ENCODE results near the gene TNC. TPM values are rescaled to one million over a fixed set of nuclear protein-coding genes. Genes with fewer than 3 reads are reported as not detected.

Gene TNC
- total RNA-seq, 4 donors from 2014 or later: 8.5 to 75.1 (median 45.4) TPM

- no peak overlapping the region for H3K4me3 ChIP-seq
- no peak for DNase-seq
- H3K36me3 ChIP-seq: no peaks in the 10 kb centered on the region
- peak overlapping the region in 1 of 4 donors; percentile 8 for H3K27ac ChIP-seq
- no peaks in the 10 kb centered on the region for H3K4me1 ChIP-seq
- 52 to 54% methylated on average over 3 of the region's 3 CpGs for WGBS, 2 donors
- H3K9me3 ChIP-seq: no peaks in the 10 kb centered on the region
- intact Hi-C loops (cut with DNase I): loop anchor here (5.0 kb wide), 3 partner anchors 104 to 329 kb away; partner anchors contain the start of gene TEX48
- no peak for TF ChIP-seq POLR2A (IDR thresholded peaks at IDR 0.05)
- TF ChIP-seq CTCF (IDR thresholded peaks at IDR 0.05): no peak
- no peaks in the 10 kb centered on the region for H3K27me3 ChIP-seq
These were observed 107.1 kb downstream of the TNC start for GRCh38 chr9:115010874-115011273.

DNA sequence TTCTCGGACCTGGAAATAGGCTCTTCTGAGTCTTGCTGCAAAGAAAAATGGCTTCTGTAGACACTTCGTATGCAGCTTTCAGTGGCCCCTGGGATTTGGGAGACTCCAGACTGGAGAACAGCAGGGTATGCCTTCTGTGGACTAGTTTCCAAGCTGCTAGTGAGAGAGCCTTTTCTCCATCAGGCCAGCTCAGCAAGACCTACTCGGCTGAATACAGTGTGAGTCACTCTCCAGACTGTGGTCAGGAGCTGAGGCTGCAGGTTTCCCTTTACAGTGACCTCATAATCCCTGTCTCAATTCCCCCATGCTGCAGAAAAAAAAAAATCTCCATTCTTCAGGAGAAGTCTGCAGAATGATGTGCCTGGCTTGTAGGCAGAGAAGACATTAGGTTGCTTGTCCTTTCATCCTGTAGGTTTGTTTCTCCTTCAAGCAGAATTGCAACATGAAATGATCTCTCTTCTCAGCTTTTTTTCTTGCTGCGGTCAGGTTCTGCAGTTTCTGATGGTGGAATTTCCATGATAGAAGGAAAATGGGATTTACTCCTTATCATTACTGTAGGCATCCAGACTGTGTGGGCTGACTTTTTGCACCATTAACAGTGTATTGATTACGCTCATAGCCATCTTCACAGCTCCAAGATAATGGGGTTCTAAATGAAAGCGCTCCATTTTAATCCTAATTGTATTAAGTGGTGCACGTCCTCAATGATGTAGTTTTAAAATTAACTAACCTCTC is 109.3 kb downstream of the TNC start:
- no peak for TF ChIP-seq CTCF (IDR thresholded peaks at IDR 0.05)
- Histone ChIP-seq H3K4me1 (no peaks in the 10 kb centered on the region), H3K27ac (no peak overlapping the region), H3K9me3 (no peaks in the 10 kb centered on the region), H3K27me3 (no peaks in the 10 kb centered on the region), H3K36me3 (no peaks in the 10 kb centered on the region), H3K4me3 (no peak overlapping the region)
- intact Hi-C loops (cut with DNase I): no loop called here
- WGBS, 2 donors: 59 to 72% methylated on average over 6 of the region's 7 CpGs
- no peak for DNase-seq

DNA sequence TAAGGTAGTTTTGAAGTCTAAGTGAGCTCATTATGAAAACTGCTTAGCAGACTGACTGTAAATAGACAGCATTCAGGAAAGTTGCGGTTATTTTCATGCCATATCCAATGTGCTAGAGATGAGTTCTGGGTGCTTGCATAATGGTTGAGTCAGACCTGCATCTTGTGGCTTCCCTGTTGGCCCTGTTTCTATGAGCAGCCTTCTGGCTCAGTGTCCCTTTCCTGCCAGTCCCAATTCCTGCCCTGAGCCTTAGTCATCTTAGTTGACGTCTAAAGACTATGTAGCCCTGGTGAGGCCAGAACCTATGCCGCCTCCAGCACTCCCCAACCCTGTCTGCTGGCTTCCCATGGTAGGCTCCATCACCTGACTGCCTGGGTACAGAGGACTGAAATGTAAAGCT is 111.3 kb downstream of the TNC start:
- no peak for DNase-seq
- no peak overlapping the region for H3K4me3 ChIP-seq
- intact Hi-C loops (cut with DNase I): no loop called here
- H3K27ac ChIP-seq: no peak overlapping the region
- TF ChIP-seq CTCF (IDR thresholded peaks at IDR 0.05) (no peak), POLR2A (IDR thresholded peaks at IDR 0.05) (no peak)
- H3K27me3 ChIP-seq: no peaks in the 10 kb centered on the region
- no peaks in the 10 kb centered on the region for H3K4me1 ChIP-seq
- WGBS, 2 donors: 78 to 79% methylated on average over 1 to 2 of the region's 3 CpGs
- no peaks in the 10 kb centered on the region for H3K9me3 ChIP-seq
- H3K36me3 ChIP-seq: no peaks in the 10 kb centered on the region

DNA sequence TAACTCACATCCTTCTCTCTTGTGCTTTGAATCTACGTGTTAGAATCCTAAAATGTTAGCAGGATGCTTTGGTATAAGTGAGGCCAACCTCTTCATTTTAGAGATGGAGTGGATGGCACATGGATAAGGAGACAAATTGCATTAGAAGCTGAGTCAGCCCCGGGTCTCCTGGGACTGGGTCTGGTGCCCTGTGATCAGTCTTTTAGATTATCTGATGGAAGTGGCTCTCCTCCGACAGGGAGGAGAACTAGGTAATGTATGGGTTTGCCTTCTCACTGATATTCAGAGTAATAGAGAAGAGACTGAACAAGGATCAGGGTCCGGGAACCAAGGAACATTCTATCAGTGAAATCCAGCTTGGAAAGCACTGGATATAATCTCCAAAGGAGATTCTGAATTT is 112.6 kb downstream of the TNC start:
- H3K27me3 ChIP-seq: no peaks in the 10 kb centered on the region
- no peaks in the 10 kb centered on the region for H3K36me3 ChIP-seq
- H3K4me1 ChIP-seq: peaks cover 0 to 4% (median 0%) of the 10 kb centered on the region in 3 donors
- TF ChIP-seq POLR2A (IDR thresholded peaks at IDR 0.05) (no peak), CTCF (IDR thresholded peaks at IDR 0.05) (no peak)
- DNase-seq: no peak
- no peaks in the 10 kb centered on the region for H3K9me3 ChIP-seq
- intact Hi-C loops (cut with DNase I): no loop called here
- H3K4me3 ChIP-seq: no peak overlapping the region
- no peak overlapping the region for H3K27ac ChIP-seq
- 74 to 85% methylated on average over 3 to 4 of the region's 4 CpGs for WGBS, 2 donors

DNA sequence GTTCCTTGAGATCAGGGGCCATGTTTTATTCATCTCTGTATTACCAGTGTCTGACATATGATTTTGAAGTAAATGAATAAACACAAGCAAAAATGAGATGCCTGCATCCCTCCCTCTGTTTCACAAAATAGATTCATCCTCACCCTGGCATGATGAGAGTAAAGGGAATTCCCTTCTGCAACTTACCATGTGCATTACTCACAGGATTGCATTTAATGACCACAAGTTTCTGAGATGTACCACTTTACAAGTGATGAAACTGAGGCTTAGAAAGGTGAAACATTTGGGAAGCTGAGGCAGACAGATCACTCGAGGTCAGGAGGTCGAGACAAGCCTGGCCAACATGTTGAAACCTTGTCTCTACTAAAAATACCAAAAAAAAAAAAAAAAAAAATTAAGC is 113.4 kb downstream of the TNC start:
- no peak for DNase-seq
- WGBS, 2 donors: 54 to 62% methylated on average over 2 of the region's 2 CpGs
- H3K9me3 ChIP-seq: no peaks in the 10 kb centered on the region
- TF ChIP-seq CTCF (IDR thresholded peaks at IDR 0.05) (no peak), POLR2A (IDR thresholded peaks at IDR 0.05) (no peak)
- intact Hi-C loops (cut with DNase I): no loop called here
- no peak overlapping the region for H3K4me3 ChIP-seq
- no peak overlapping the region for H3K27ac ChIP-seq
- H3K4me1 ChIP-seq: peaks cover 0 to 10% (median 0%) of the 10 kb centered on the region in 3 donors
- H3K36me3 ChIP-seq: no peaks in the 10 kb centered on the region
- H3K27me3 ChIP-seq: no peaks in the 10 kb centered on the region
